GM18951 (cell line): ENCODE results near the gene AMN1.
A peak's percentile ranks its signal among the peaks of the same experiment; 100 is the strongest.
"Not testable (repeated sequence)": the region's sequence is repeated elsewhere in the genome, so short reads cannot be mapped to it uniquely, and the experiment has no call there.

Source experiments
- POLR2A ChIP-seq: IDR thresholded peaks from 4 replicates; pipeline ENCODE4 v1.6.1; 2011; ENCODE audit warnings: mild to moderate bottlenecking; ENCODE audit not compliant: insufficient read length, insufficient read depth; ENCODE audit errors: extremely low read depth
- in situ Hi-C: fragments of 300-500 bp; cut with MboI; formaldehyde crosslinking; loops from one replicate; pipeline ENCODE4 v1.12.0; 2022; ENCODE audit warnings: low sequenced_read_pairs, mixed read lengths, inconsistent platforms; ENCODE audit not compliant: unreplicated experiment

AMN1 gene

GRCh38 chr12:31728917-31729640, at the start of gene AMN1:
Gene AMN1, minus strand, starts transcription at chr12:31729021. Its CDS starts 13 bp downstream, at chr12:31729008.
- in situ Hi-C loops, result no loop called here

GRCh38 chr12:31773867-31774266, 45.0 kb upstream of the AMN1 start:
- in situ Hi-C loops, result no loop called here
- no peak for TF ChIP-seq POLR2A

More at GRCh38 chr12:31728917-31729640, at the start of gene AMN1:
- TF ChIP-seq POLR2A, result peak; percentile 72

GRCh38 chr12:31773223-31773750, 44.5 kb upstream of the AMN1 start:
- in situ Hi-C loops, result no loop called here
- no peak for TF ChIP-seq POLR2A

GRCh38 chr12:31772685-31773222, 43.9 kb upstream of the AMN1 start:
- in situ Hi-C loops, result no loop called here
- no peak for TF ChIP-seq POLR2A

- no peak for TF ChIP-seq POLR2A
- in situ Hi-C loops, result no loop called here
These were observed 43.4 kb upstream of the AMN1 start for GRCh38 chr12:31772186-31772585.

- in situ Hi-C loops, result no loop called here
- TF ChIP-seq POLR2A, result no peak
These were observed 39.2 kb upstream of the AMN1 start for GRCh38 chr12:31768046-31768445.

- in situ Hi-C loops, result no loop called here
- no peak for TF ChIP-seq POLR2A
These were observed 37.1 kb upstream of the AMN1 start for GRCh38 chr12:31765931-31766330.

GRCh38 chr12:31759632-31760459, 31.0 kb upstream of the AMN1 start:
- in situ Hi-C loops, result no loop called here
- no peak for TF ChIP-seq POLR2A

GRCh38 chr12:31758297-31758696, 29.5 kb upstream of the AMN1 start:
- in situ Hi-C loops, result not testable (repeated sequence)

GRCh38 chr12:31756977-31757420, 28.2 kb upstream of the AMN1 start:
- in situ Hi-C loops, result no loop called here
- TF ChIP-seq POLR2A, result no peak

- in situ Hi-C loops, result no loop called here
These were observed 23.6 kb upstream of the AMN1 start for GRCh38 chr12:31752450-31752849.

GRCh38 chr12:31751085-31751484, 22.3 kb upstream of the AMN1 start:
- TF ChIP-seq POLR2A, result no peak
- in situ Hi-C loops, result no loop called here

More at GRCh38 chr12:31752450-31752849, 23.6 kb upstream of the AMN1 start:
- TF ChIP-seq POLR2A, result no peak

GRCh38 chr12:31750747-31751039, 21.9 kb upstream of the AMN1 start:
- no peak for TF ChIP-seq POLR2A
- in situ Hi-C loops, result no loop called here
